Peyer's patch (tissue), 4 donors: ENCODE data around the gene PDE8B. TPM values are rescaled to one million over a fixed set of nuclear protein-coding genes. Genes with fewer than 3 reads are reported as not detected.

Experiments used
- DNase-seq, 3 donors: peaks; one replicate each; pipeline ENCODE4 v3.0.0-alpha.2; 2017 to 2019
- H3K27ac ChIP-seq, 4 donors: fragments of 200-600 bp; sonication (generic); one replicate each; pipeline ENCODE4 v1.5.1; 2016 to 2019
- H3K27me3 ChIP-seq, 2 donors: fragments of 200-600 bp; sonication (generic); one replicate each; pipeline ENCODE4 v1.5.1; 2019
- H3K36me3 ChIP-seq, 3 donors: fragments of 200-600 bp; sonication (generic); one replicate each; pipeline ENCODE4 v1.5.1; 2016 to 2019
- H3K4me1 ChIP-seq, 4 donors: fragments of 200-600 bp; sonication (generic); one replicate each; pipeline ENCODE4 v1.5.1; 2016 to 2019
- H3K4me3 ChIP-seq, 4 donors: fragments of 200-600 bp; sonication (generic); 1 replicate in 3 of 4; 2 replicates in 1 of 4; pipeline ENCODE4 v1.5.1; 2016 to 2019; ENCODE audit warnings: mild to moderate bottlenecking in 1 of 4
- H3K9me3 ChIP-seq, 4 donors: fragments of 200-600 bp; sonication (generic); one replicate each; pipeline ENCODE4 v1.5.1; 2016 to 2019; ENCODE audit warnings: mild to moderate bottlenecking in 1 of 4
- POLR2A ChIP-seq, 2 donors: fragments of 450-650 bp; IDR thresholded peaks; one replicate each; pipeline ENCODE4 v1.5.1; 2017; ENCODE audit warnings: antibody characterized with exemption in 2 of 2, mild to moderate bottlenecking in 2 of 2, moderate library complexity in 2 of 2
- total RNA-seq, 4 donors: library from RNA; depleted of rRNA; stranded (reverse); fragments of >200 nt; gene quantifications; one replicate each; pipeline ENCODE4 v1.1.0, GENCODE V29; 2016
- TF ChIP-seq, protein P1 (sequence below), 6 experiments: fragments of 450-650 bp in 4 of 6; fragments of 200-600 bp in 2 of 6; sonication (generic) in 1 of 6; IDR thresholded peaks; one replicate each; pipeline ENCODE4 v1.5.1; 2017 to 2019; ENCODE audit warnings: antibody characterized with exemption in 6 of 6, mild to moderate bottlenecking in 3 of 6, moderate library complexity in 1 of 6

PDE8B gene
- total RNA-seq, 4 donors from 2014 or later = 0.94 to 3.1 (median 1.9) TPM

DNA sequence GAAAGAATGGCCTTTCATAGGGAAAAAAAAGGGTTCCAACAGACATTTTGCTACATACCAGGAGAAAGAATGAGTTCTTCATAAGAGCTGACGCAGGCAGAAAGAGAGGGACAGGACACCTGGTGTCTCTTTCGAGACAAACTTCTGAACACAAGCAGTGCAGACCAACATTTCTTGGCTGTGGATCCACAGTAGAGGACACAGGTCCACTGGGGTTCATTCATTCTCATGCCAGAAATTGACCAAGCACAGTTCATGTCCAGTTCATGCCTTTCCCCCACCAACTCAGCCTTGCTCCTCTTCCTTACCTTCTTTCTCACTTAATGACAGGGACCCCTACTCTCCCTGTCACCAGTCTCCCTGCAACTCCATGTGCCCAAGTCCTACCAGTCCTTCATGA is 144.0 kb downstream of the PDE8B start:
- Histone ChIP-seq H3K4me1 (no peaks in the 10 kb centered on the region), H3K27ac (no peak overlapping the region), H3K27me3 (no peaks in the 10 kb centered on the region), H3K4me3 (no peak overlapping the region), H3K36me3 (no peaks in the 10 kb centered on the region), H3K9me3 (no peaks in the 10 kb centered on the region)
- DNase-seq = no peak
- no peak for TF ChIP-seq POLR2A (IDR thresholded peaks at IDR 0.05)
- TF ChIP-seq, protein P1, sequence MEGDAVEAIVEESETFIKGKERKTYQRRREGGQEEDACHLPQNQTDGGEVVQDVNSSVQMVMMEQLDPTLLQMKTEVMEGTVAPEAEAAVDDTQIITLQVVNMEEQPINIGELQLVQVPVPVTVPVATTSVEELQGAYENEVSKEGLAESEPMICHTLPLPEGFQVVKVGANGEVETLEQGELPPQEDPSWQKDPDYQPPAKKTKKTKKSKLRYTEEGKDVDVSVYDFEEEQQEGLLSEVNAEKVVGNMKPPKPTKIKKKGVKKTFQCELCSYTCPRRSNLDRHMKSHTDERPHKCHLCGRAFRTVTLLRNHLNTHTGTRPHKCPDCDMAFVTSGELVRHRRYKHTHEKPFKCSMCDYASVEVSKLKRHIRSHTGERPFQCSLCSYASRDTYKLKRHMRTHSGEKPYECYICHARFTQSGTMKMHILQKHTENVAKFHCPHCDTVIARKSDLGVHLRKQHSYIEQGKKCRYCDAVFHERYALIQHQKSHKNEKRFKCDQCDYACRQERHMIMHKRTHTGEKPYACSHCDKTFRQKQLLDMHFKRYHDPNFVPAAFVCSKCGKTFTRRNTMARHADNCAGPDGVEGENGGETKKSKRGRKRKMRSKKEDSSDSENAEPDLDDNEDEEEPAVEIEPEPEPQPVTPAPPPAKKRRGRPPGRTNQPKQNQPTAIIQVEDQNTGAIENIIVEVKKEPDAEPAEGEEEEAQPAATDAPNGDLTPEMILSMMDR (IDR thresholded peaks at IDR 0.05) = no peak

DNA sequence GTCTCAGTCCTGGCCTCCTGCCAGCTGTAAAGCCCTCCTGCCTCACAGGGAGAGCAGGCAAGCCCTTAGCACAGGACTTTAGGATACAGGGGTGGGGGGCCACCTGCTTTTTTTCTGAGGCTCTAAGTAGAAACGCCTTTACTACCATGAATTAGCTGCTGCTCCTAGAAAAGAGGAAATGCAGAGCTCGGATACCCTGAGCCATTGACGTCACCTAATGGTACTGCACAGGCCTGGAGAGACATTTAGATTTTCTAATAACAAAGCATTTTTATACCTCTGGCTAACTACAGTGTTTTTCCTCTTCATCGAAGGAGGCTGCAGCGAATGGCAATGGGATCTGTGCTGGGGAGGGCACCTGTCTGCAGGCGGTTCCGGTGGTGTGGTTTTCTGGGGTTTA is 144.6 kb downstream of the PDE8B start:
- no peak overlapping the region for H3K27ac ChIP-seq
- H3K27me3 ChIP-seq = no peaks in the 10 kb centered on the region
- H3K36me3 ChIP-seq = no peaks in the 10 kb centered on the region
- DNase-seq = no peak
- no peaks in the 10 kb centered on the region for H3K9me3 ChIP-seq
- no peaks in the 10 kb centered on the region for H3K4me1 ChIP-seq
- no peak overlapping the region for H3K4me3 ChIP-seq
- TF ChIP-seq, protein P1 (IDR thresholded peaks at IDR 0.05) = no peak
- no peak for TF ChIP-seq POLR2A (IDR thresholded peaks at IDR 0.05)

DNA sequence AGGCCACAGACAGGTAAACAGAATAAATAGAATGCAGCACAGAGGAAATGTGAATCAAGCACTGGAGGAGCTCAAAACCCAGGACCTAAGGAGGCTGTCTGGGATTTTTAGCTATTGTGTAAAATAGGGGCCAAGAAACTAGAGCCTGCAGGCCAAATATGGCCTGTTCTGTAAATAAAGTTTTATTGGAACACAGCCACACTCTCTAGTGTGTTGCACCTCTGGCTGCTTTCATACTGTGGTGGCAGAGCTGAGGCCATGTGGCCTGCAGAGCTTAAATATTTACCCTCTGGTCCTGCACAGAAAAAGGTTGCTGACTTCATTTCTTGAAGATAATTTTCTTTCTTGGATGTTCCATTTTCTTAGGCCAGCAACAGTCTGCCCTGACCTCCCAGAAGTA is 145.3 kb downstream of the PDE8B start:
- Histone ChIP-seq H3K4me3 (no peak overlapping the region), H3K27ac (no peak overlapping the region), H3K36me3 (no peaks in the 10 kb centered on the region), H3K9me3 (no peaks in the 10 kb centered on the region), H3K27me3 (no peaks in the 10 kb centered on the region), H3K4me1 (no peaks in the 10 kb centered on the region)
- no peak for DNase-seq
- TF ChIP-seq, protein P1 (IDR thresholded peaks at IDR 0.05) = no peak
- no peak for TF ChIP-seq POLR2A (IDR thresholded peaks at IDR 0.05)

DNA sequence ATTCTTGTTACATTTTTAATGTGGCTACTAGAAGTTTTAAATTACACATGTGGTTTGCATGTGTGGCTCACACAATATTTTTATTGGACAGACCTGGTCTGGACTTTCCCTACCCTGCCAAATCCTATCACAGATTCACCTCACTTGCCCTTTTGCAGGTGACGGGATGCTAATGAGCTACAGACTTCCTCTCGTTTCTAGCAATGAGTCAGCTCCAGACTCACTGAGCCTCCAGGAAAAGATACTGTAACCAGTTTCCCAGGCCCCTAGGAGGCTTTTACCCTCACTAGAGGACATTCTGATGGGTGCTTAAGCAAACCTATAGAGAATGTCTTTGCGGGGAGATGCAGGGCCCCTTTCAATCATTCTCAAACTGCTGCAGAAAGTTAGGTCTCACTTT is 146.3 kb downstream of the PDE8B start:
- no peaks in the 10 kb centered on the region for H3K27me3 ChIP-seq
- no peaks in the 10 kb centered on the region for H3K36me3 ChIP-seq
- no peak overlapping the region for H3K4me3 ChIP-seq
- no peak overlapping the region for H3K27ac ChIP-seq
- DNase-seq = no peak
- no peaks in the 10 kb centered on the region for H3K4me1 ChIP-seq
- no peaks in the 10 kb centered on the region for H3K9me3 ChIP-seq
- TF ChIP-seq POLR2A (IDR thresholded peaks at IDR 0.05) = no peak
- TF ChIP-seq, protein P1 (IDR thresholded peaks at IDR 0.05) = no peak

DNA sequence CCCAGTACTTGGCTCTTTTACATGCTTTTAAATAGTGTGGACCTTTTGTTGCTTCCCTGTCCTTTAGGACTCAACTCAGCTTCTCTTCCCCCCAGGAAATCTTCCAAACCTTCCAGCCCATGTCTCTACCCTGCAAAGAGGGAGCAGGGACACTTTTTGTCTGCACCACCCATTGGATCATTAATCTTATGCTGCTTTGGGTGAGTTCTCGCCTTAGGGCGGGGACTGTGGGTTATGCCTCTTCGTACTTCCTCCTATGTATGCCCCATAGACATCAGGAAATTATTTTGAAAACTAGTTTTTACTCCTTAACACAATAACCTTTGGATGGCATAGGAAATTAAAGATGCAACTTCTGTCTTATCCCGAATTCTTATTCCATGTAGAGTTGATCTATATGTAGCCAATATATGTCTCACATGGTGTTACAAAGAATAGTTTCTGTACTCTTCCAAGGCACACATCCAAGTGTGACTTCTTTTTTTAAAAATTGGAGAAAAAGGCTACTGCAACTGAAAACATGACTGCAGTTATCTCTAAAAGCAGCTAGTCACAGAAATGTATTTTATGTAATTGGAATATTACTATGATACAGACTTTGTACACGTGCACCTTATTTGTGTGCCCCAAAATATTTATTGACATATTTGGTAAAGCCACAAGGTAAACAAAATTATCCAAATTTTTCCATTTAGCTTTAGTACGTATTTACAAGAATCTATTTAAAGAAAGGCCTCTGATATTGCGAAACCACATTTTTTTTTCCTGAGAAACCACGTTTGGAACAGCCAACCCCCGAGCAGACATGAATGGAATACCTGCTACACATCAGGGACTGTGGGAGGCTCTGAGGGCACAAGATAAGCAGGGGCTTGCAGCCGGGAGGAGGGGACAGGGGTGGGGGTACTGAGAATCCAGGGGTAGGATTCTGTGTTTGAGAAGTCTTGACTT is 148.1 kb downstream of the PDE8B start:
- no peak overlapping the region for H3K27ac ChIP-seq
- DNase-seq = no peak
- no peaks in the 10 kb centered on the region for H3K27me3 ChIP-seq
- no peak overlapping the region for H3K4me3 ChIP-seq
- no peaks in the 10 kb centered on the region for H3K4me1 ChIP-seq
- H3K36me3 ChIP-seq = no peaks in the 10 kb centered on the region
- TF ChIP-seq, protein P1 (IDR thresholded peaks at IDR 0.05) = no peak
- TF ChIP-seq POLR2A (IDR thresholded peaks at IDR 0.05) = no peak
- no peaks in the 10 kb centered on the region for H3K9me3 ChIP-seq
